Amniotic stem cell (primary cell): ENCODE results near the gene PTPRU.

Experiments used
- DNase-seq: peaks from one replicate; lab custom pipeline; 2025; lab: John Stamatoyannopoulos, UW

Gene PTPRU

DNA sequence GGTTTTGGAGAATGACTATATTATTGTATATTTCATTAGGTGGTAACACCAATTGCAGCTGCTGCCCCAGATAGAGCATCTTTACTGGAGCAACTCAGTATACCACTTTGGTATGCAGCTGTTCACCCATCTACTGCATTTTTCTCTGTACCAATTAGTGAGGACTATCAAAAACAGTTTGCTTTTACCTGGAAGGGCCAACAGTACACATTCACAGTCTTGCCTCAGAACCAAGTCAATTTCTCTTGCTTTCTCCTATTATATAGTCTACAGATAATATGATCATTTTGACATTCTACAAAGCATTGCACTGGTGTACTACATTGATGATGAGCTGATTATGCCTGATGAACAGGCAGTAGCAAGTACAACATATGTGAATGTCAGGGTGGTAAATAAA, 99.3 kb downstream of the PTPRU start:
- DNase-seq, result no peak

GRCh38 chr1:29338908-29339575, 102.7 kb downstream of the PTPRU start:
- no peak for DNase-seq

GRCh38 chr1:29341936-29342335, 105.6 kb downstream of the PTPRU start:
- DNase-seq, result no peak

DNA sequence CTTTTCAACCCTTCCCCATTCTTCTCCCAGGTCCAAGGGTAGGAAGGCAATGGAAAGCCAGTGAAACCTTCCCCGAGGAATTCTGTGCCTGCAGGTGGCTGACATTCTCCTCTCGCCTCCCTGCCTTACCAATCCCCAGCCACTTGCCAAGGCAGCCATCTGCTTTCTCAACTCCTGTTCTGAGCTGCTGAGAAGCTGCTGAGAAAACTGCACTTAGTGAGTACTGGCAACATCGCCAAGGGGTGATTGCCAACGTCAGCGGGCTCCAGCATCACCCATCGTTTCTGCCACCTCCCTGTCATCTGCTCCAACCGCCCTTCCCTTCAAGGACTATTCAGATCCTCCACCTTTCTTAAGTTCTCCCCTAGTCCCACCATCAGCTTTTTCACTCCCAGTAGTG, 106.0 kb downstream of the PTPRU start:
- no peak for DNase-seq

- no peak for DNase-seq
These were observed 106.7 kb downstream of the PTPRU start for GRCh38 chr1:29342983-29343382.

GRCh38 chr1:29343476-29343875, 107.2 kb downstream of the PTPRU start:
- DNase-seq, result no peak

DNA sequence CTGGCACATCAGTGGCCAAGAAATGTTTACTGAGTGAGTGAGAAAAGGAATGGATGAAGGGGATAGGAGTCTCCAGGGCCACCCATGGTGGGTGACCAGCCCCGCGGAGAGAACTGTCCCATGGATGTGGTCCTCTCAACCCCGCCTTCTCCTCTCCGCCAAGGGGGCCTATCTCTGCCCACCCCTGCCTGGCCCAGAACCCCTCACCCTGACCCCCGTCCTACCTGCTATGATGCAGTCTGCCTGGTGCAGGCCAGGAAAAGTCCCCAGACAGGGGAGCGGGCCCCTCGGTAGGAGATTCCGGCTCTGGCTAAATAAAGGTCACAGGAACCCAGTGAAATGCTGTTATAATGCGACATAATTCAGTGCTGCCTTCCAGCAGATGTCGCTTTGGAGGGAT, 107.6 kb downstream of the PTPRU start:
- DNase-seq, result no peak

DNA sequence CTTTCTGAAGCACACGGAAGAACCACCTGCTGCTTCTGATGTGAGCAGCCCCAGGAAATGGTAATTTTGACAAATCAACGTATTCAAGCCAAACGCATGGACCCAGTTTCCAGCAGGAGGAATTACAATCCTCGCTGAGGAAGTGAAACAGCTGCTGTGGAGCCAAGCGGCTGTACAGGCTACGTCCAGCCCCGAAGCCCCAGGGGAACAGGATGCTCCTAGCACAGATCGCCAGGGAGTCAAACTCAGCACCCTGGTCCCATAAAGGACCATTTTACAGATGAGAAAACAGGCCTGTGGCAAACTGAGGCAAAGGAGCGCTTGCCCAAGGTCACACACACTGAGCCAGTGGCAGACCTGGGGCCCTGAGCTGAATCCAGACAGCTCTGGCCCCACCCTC, 108.0 kb downstream of the PTPRU start:
- no peak for DNase-seq

- DNase-seq, result no peak
These were observed 110.3 kb downstream of the PTPRU start for GRCh38 chr1:29346576-29346975.

- DNase-seq, result no peak
These were observed 113.7 kb downstream of the PTPRU start for GRCh38 chr1:29349871-29350491.

DNA sequence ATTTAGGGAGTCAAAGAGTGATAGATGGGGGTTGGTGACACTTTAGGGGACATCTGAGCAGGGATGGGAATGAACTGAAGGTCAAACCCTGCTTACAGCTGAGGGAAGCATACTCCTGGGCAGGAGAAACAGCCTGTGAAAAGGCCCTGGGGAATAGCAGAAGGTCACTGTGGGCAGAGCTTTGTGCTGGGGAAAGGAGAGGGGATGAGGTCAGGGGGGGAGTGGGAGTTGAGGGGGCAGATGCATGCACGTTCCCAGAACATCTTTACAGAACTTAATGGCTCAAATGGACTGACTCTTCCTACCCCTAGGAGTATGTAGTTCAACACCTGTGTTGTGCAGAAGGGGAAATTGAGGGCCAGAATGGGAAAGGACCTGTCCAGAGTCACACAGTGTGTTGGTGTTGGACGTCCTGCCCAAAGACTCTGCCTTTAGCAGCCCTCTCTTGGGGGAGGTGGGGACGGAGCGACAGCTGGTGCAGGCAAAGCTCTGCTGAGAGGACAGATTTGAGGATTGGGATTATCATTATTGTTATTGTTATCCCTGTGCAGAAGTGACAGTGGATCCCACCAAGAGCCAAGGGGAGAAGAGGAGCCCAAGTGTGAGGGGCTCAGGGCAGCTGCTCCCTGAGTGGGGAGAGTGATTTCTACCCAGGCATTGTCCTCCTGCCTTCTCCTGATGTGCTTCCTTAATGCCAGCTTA, 116.5 kb downstream of the PTPRU start:
- DNase-seq, result no peak

- no peak for DNase-seq
These were observed 118.3 kb downstream of the PTPRU start for GRCh38 chr1:29354511-29355098.

DNA sequence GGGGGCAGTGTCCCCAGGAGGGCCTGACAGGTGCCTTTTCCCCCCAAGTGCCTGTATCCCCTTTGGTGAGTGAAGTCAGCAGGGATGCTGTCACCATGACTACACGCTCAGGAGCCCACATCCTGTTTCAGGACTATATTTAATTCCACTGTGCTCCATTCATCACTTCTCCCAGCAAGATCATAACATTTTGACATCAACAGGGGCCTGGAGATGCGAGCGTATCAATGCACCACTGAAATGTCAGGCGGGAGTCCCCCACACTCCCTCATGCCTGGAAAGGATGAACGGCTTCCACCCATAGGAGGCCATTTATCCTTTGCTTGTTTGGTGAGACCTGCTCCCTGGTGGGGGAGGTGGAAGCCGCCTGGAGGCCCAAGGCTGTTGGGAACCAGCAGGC, 119.1 kb downstream of the PTPRU start:
- DNase-seq, result no peak

DNA sequence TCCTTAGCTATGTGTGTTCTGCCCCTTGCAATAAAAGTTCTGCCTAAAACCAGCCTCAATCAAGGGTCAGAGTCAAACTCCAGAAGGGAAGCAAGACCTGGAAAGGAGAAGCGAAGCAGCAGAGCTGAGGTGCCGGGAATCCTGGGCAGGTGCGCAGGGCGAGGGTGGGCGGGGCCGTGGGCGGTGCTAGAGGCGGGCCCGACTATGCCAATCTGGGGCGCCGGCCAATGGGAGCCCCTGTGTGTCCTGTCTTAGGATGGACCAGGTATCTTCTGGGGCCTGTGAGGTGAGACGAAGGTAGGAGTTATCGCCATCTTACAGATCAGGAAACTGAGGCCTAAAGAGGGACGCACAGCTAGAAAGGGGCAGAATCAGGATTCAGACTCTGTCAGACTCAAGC, 120.3 kb downstream of the PTPRU start:
- no peak for DNase-seq

GRCh38 chr1:29357452-29357851, 121.1 kb downstream of the PTPRU start:
- no peak for DNase-seq

DNA sequence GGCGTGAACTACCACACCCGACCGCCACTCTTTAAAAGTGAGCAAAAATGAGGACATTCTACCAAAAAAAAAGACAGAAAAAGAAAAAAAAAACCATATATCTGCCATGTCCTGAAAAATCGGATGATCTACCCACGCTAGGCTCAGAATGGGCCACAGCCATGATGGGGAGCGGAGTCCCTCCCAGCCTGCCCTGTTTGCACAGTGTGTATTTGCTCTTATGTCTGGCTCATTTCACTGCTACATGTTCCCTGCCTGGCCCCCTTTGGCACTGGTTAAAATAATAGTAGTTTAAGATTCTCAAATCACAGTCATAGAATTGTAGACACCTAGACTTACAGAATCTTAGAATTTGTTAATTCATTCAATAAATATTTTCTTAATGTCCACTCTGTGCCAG, 121.9 kb downstream of the PTPRU start:
- no peak for DNase-seq

DNA sequence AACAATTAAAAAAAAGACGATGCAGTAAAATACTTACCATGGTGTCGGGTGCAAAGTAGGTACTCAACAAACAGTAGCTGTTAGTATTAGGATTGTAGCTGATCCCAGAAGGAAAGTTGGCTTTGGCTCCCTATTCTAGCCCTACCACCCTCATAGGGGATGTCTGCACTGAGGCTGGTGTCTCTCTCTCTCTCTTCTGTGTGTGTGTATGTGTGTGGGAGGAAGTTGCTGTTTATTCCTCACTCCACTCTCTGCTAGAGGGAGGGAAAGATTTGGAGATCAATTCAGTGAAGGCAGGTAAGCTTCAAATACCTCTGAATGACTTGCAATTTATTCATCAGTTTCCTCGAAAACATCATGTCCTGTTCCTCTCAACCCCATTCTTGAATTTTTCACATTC, 124.4 kb downstream of the PTPRU start:
- DNase-seq, result no peak

DNA sequence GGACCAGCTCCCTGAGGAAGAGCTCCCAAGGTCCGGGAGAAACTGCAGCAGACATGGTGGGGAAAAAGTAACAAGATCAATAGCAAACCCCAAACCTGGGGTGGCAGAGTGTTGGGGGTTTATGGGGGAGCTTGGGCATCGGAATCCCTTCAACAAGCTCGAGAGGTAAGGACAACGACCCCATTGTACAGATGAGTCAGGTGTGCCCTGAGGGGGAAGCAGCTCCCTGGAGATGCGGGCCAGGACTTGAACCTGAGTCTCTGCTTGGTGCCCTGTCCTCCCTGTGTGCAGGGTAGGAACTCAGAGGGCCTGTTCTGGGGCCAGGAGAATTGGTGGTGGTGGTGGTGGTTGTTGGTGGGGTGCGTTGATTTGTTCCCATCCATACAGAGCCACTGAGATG, 125.4 kb downstream of the PTPRU start:
- DNase-seq, result no peak

DNA sequence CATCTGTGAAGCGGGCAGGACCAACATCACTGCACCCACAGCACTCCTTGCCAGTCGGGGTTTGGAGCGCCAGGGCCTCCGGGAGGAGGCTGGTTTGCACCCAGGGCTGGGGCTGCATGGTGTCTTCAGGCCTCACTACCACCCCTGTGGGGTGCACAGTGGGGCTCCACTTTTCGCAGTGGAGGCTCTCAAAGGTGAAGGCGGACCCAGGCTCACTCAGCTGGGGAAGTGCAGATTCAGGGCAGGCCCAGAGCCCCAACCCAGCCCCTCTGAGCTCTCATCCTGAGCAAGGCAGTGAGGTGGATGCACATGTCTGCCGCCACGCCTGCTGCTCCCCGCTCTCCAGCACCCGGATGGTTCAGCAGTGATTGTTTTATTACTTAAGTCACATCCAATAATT, 125.8 kb downstream of the PTPRU start:
- no peak for DNase-seq

DNA sequence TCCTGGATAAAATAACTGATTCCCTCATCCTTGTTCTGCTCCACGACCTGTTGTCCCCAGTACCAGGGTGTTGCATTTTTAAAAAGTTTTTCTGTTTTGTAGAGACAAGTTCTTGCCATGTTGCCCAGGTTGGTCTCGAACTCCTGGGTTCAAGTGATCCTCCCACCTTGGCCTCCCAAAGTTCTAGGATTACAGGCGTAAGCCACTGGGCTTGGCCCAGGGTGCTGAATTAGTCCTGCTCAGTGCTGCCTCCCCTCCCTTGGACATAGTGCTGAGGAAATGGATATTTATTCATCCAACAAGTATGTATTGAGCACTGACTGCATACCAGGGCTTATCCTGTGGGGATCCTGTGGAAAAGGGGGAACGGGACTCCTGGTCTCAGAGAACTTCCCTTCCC, 126.4 kb downstream of the PTPRU start:
- no peak for DNase-seq

DNA sequence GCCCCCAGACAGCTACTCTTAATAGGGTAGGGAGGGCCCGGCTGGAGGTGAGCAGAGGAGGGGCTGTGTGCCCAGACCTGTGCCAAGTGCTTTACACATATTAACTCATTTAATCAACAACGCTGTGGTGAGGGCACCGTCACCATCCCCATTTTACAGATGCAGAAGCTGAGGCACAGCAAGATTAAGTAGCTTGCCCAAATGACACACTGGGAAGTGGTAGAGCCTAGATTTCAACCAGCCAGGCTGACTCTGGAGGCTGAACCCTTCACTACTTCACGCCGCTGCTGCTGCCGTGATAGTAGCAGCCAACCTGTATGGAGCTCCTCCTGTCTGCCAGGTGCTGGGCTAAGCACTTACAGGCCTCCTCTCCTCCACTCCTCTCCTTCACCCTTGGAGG, 127.2 kb downstream of the PTPRU start:
- DNase-seq, result no peak

DNA sequence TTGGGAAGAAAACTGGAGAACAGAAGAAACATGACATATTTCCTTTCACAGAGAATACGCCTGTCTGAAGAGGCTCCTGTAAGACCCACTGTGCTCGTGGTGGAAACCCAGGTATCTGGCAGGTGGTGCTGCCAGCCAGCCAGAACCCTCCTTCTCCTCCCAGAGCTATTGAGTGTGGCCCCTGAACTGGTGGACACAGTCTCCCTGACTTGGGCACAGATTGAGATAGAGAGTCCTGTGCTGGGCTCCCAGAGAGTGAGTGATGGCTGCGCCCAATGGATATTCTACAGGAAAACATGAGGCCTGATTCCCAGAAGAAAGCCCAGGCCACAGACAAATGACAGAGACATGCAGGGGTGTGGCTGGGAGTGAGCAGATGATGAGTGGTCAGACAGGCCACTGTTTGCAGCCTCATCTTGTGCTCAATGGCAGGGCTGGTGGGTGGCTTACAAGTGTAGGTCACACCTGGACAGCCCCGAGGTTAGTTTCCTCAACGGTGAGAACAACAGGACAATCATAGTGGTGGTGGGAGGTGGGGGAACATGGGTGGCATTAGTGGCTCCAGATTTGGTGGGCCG, 127.9 kb downstream of the PTPRU start:
- DNase-seq, result no peak
